ENCODE data around the gene CDR2L.

DNA sequence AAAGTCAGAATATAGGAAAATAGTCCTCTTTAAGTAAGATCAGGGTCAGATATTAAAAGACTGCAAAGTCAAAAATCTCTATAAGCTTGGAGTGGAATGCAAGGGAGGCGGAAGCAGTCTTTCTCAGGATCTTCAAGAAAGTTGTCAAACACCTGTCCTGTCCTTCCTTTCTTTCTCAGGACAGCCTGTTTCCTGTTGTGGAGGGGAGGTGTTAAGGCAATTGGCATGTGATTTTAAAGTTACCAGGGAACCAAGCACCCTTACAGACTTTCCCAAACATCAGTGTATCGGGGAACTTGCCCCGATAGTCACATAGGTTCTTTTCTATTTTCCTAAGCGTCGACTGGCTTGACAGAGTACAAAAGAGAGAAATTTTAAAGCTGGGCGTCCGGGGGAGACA is 57.3 kb downstream of the CDR2L start:
- TF ChIP-seq, protein P1, sequence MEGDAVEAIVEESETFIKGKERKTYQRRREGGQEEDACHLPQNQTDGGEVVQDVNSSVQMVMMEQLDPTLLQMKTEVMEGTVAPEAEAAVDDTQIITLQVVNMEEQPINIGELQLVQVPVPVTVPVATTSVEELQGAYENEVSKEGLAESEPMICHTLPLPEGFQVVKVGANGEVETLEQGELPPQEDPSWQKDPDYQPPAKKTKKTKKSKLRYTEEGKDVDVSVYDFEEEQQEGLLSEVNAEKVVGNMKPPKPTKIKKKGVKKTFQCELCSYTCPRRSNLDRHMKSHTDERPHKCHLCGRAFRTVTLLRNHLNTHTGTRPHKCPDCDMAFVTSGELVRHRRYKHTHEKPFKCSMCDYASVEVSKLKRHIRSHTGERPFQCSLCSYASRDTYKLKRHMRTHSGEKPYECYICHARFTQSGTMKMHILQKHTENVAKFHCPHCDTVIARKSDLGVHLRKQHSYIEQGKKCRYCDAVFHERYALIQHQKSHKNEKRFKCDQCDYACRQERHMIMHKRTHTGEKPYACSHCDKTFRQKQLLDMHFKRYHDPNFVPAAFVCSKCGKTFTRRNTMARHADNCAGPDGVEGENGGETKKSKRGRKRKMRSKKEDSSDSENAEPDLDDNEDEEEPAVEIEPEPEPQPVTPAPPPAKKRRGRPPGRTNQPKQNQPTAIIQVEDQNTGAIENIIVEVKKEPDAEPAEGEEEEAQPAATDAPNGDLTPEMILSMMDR (IDR thresholded peaks at IDR 0.05; ENCODE audit: low read length): no peak
- no peak for TF ChIP-seq EZH2 (optimal IDR thresholded peaks at IDR 0.05; ENCODE audit: low read depth, low read length)
